A673 (cell line): ENCODE data around the gene COG8. TPM values are rescaled to one million over a fixed set of nuclear protein-coding genes. Genes with fewer than 3 reads are reported as not detected.

Source experiments
- BruUV-seq: library from RNA; stranded (reverse); fragments of 400-500 nt; replicated peaks from 2 replicates; lab custom pipeline; 2021; lab: Mats Ljungman, UMichigan
- CTCF ChIA-PET: fragments of 300-600 bp; sonication (Branson Sonifier 250); formaldehyde crosslinking; loops from one replicate; lab custom pipeline; 2022; ENCODE audit warnings: antibody characterized with exemption; lab: Charles Lee
- POLR2A ChIA-PET: fragments of 300-600 bp; sonication (Branson Sonifier 250); formaldehyde crosslinking; loops from one replicate; lab custom pipeline; 2022; ENCODE audit warnings: antibody characterized with exemption; ENCODE audit not compliant: low non-redundant PET; lab: Charles Lee
- DNase-seq: peaks from one replicate; pipeline ENCODE4 v3.0.0-alpha.2; 2015; ENCODE audit warnings: low spot score
- H3K27ac ChIP-seq: fragments of 200-600 bp; sonication (generic); 2 replicates; pipeline ENCODE4 v1.5.1; 2016; ENCODE audit warnings: mixed run types, low read depth, mild to moderate bottlenecking, mixed read lengths, antibody characterized with exemption, low read length; ENCODE audit not compliant: poor library complexity, severe bottlenecking
- H3K27me3 ChIP-seq: fragments of 200-600 bp; sonication (generic); replicated peaks from 2 replicates; pipeline ENCODE4 v1.6.1; 2017; ENCODE audit warnings: mixed run types, low read depth, mild to moderate bottlenecking, mixed read lengths, antibody characterized with exemption, low read length; ENCODE audit not compliant: insufficient read depth, poor library complexity
- H3K36me3 ChIP-seq: fragments of 200-600 bp; sonication (generic); 2 replicates; pipeline ENCODE4 v1.6.1; 2016; ENCODE audit warnings: mixed run types, mild to moderate bottlenecking, mixed read lengths, antibody characterized with exemption, low read length; ENCODE audit not compliant: insufficient read depth, poor library complexity, severe bottlenecking
- H3K4me1 ChIP-seq: fragments of 200-600 bp; sonication (generic); 2 replicates; pipeline ENCODE4 v1.6.1; 2017; ENCODE audit warnings: mixed run types, mild to moderate bottlenecking, mixed read lengths, antibody characterized with exemption, low read length; ENCODE audit not compliant: insufficient read depth, poor library complexity, severe bottlenecking
- H3K4me3 ChIP-seq: fragments of 200-600 bp; sonication (generic); 2 replicates; pipeline ENCODE4 v1.5.1; 2016; ENCODE audit warnings: low read depth, mixed run types, mild to moderate bottlenecking, mixed read lengths, low read length; ENCODE audit not compliant: poor library complexity, severe bottlenecking
- H3K9me3 ChIP-seq: fragments of 200-600 bp; sonication (generic); 2 replicates; pipeline ENCODE4 v1.6.1; 2016; ENCODE audit warnings: mixed run types, low read depth, mild to moderate bottlenecking, mixed read lengths, antibody characterized with exemption, low read length; ENCODE audit not compliant: poor library complexity, severe bottlenecking
- EZH2 ChIP-seq: fragments of 200-600 bp; sonication (generic); IDR thresholded peaks from 2 replicates; pipeline ENCODE4 v1.6.1; 2017; ENCODE audit warnings: borderline replicate concordance, low read depth, mild to moderate bottlenecking, mixed read lengths, antibody characterized with exemption, low read length; ENCODE audit not compliant: poor library complexity, severe bottlenecking
- intact Hi-C: fragments of 100-400 bp; cut with micrococcal nuclease; formaldehyde crosslinking; loops from one replicate; pipeline ENCODE4 v1.10.0; 2022; ENCODE audit not compliant: unreplicated experiment
- total RNA-seq: library from RNA; stranded (reverse); gene quantifications from 2 replicates; pipeline ENCODE4 v1.2.3, GENCODE V29; 2021
- TF ChIP-seq, protein P1 (sequence below): fragments of 300-800, 200-600 bp; sonication (generic); conservative IDR thresholded peaks from 2 replicates; pipeline ENCODE4 v1.5.1; 2017; ENCODE audit warnings: low read depth, mild to moderate bottlenecking, antibody characterized with exemption, low read length, moderate library complexity, mixed read lengths

The COG8 gene
- total RNA-seq, 1 experiment from 2014 or later, result 47.6 TPM

DNA sequence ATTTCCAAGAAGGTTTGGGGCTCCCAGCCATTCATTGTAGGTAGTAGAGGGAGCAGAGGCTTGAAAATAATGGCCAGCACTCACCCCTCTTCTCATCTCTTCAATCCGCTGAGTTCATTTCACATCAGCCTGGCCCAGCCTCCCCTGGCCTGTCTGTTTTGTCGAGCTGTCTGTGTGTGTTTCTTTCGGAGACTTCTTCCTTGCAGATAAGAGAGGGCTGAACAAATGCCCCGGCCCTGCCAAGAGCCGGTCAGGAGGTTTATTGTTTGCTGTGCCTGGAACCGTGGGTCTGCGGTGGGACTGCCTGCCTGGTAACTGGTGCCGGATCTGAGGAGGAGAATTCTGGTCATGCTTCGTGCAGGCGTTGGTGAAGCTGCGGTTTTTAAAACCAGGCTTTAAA is 24.8 kb downstream of the COG8 start:
- intact Hi-C loops, result no loop called here
- no peak for TF ChIP-seq EZH2
- TF ChIP-seq, protein P1, sequence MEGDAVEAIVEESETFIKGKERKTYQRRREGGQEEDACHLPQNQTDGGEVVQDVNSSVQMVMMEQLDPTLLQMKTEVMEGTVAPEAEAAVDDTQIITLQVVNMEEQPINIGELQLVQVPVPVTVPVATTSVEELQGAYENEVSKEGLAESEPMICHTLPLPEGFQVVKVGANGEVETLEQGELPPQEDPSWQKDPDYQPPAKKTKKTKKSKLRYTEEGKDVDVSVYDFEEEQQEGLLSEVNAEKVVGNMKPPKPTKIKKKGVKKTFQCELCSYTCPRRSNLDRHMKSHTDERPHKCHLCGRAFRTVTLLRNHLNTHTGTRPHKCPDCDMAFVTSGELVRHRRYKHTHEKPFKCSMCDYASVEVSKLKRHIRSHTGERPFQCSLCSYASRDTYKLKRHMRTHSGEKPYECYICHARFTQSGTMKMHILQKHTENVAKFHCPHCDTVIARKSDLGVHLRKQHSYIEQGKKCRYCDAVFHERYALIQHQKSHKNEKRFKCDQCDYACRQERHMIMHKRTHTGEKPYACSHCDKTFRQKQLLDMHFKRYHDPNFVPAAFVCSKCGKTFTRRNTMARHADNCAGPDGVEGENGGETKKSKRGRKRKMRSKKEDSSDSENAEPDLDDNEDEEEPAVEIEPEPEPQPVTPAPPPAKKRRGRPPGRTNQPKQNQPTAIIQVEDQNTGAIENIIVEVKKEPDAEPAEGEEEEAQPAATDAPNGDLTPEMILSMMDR, result no peak
- DNase-seq, result no peak
- ChIA-PET CTCF (no interaction called here), POLR2A (no interaction called here)
- Histone ChIP-seq H3K36me3 (peaks cover 50% of the 10 kb centered on the region), H3K9me3 (no peaks in the 10 kb centered on the region), H3K27ac (peak overlapping the region; percentile 50), H3K27me3 (no peaks in the 10 kb centered on the region), H3K4me1 (no peaks in the 10 kb centered on the region), H3K4me3 (no peak overlapping the region)
- BruUV-seq, result no TSS peak

DNA sequence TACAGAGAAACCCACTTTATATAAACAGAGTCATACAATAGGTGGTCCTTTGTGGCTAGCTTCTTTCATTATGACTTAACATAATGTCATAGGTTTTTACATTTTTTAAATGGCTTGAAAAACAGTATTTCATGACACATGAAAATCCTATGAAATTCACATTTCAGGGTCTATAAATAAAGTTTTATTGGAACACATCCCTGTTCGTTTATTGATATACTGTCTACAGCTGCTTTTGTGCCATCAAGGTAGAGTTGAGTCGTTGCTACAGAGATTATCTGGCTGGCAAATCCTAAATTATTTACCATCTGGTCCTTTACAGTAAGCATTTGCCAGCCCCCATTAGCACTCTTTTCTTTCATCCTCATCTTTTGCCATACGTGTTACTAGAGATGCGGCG is 25.9 kb downstream of the COG8 start:
- Histone ChIP-seq H3K36me3 (peaks cover 39% of the 10 kb centered on the region), H3K4me3 (no peak overlapping the region), H3K27me3 (no peaks in the 10 kb centered on the region), H3K27ac (no peak overlapping the region), H3K4me1 (no peaks in the 10 kb centered on the region), H3K9me3 (no peaks in the 10 kb centered on the region)
- ChIA-PET POLR2A (no interaction called here), CTCF (no interaction called here)
- intact Hi-C loops, result no loop called here
- DNase-seq, result no peak
- TF ChIP-seq EZH2, result no peak
- TF ChIP-seq, protein P1, result no peak
- no TSS peak for BruUV-seq

DNA sequence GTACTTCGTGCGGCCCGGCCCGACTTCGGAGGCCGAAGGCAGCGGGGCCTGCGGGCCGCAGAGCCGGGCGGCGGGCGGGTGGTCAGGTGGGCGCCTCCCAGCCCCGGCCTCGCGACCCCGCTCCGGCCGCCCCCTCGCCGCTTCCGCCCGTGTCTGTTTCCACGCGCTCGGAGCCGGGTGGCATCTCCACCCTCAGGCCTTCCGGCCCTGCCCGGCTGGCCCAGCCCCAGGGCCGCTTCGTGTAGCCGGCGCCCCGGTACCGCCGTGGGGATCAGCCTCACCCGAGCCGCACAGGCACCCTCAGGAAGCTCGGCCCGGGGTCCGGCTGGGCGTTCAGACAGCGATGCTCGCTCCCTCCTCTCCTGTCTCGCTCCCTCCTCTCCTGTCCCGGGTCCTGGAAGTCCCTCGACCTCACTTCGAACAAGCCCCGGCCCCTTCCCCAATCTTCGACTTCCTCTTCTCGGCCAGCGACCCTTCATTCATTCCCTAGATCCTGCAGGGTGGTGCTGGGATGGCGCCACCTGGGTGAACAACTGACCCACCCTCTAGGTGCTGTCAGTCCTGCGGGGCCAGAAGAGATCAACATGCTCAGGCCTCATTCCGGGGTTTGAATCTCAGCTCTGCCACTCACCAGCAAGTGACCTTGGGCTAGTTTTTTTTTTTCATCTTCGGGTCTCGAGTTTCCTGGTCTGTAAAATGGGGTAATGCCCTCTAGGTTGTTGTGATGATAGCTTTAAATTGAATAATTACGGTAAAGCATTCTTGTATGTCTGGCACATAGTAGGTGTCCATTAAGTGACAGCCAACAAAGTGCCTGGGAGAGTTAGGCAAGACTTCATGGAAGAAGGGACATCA is 27.6 kb downstream of the COG8 start:
- Histone ChIP-seq H3K9me3 (no peaks in the 10 kb centered on the region), H3K36me3 (peaks cover 24% of the 10 kb centered on the region), H3K27ac (peak overlapping the region; percentile 96), H3K27me3 (no peaks in the 10 kb centered on the region), H3K4me3 (peak overlapping the region; percentile 100), H3K4me1 (no peaks in the 10 kb centered on the region)
- ChIA-PET CTCF (interaction anchor here (0.5 to 0.7 kb wide), 3 partner anchors 12 to 119 kb away, joined by 3 to 7 read pairs (median 6); no protein-coding TSS in a partner anchor), POLR2A (interaction anchor here (0.6 kb wide), 1 partner anchor 22 kb away, joined by 5 read pairs; no protein-coding TSS in a partner anchor)
- peak; percentile 51 for DNase-seq
- intact Hi-C loops, result no loop called here
- TF ChIP-seq EZH2, result no peak
- TF ChIP-seq, protein P1, result no peak
- BruUV-seq, result no TSS peak
